Rectal smooth muscle tissue (tissue), 1 donor: Measurements from ENCODE around the gene TAGLN.
A peak's percentile ranks its signal among the peaks of the same experiment; 100 is the strongest.

Source experiments
- H3K27ac ChIP-seq: one replicate; pipeline ENCODE4 v1.7.0; 2013; ENCODE audit warnings: low read depth, low read length, inconsistent platforms
- H3K27me3 ChIP-seq: one replicate; pipeline ENCODE4 v1.7.0; 2013; ENCODE audit warnings: low read length; ENCODE audit not compliant: control insufficient read depth, insufficient read depth
- H3K36me3 ChIP-seq: one replicate; pipeline ENCODE4 v1.7.0; 2013; ENCODE audit warnings: low read length; ENCODE audit not compliant: control insufficient read depth, insufficient read depth
- H3K4me1 ChIP-seq: one replicate; pipeline ENCODE4 v1.7.0; 2013; ENCODE audit warnings: low read length; ENCODE audit not compliant: control insufficient read depth, insufficient read depth
- H3K4me3 ChIP-seq: one replicate; pipeline ENCODE4 v1.7.0; 2013; ENCODE audit warnings: low read length
- H3K9ac ChIP-seq: one replicate; pipeline ENCODE4 v1.7.0; 2013; ENCODE audit warnings: low read length

TAGLN gene

GRCh38 chr11:117232092-117232878, 33.1 kb downstream of the TAGLN start, which contains the start of gene RNF214:
TSS of gene RNF214 (plus strand) at chr11:117232671. CDS start at chr11:117234273, 1,602 bp downstream.
- H3K36me3 ChIP-seq: peaks cover 22% of the 10 kb centered on the region
- H3K4me3 ChIP-seq: peak within 1 kb of the TSS; percentile 97
- peaks cover 19% of the 10 kb centered on the region for H3K4me1 ChIP-seq
- H3K9ac ChIP-seq: peak within 1 kb of the TSS; percentile 92
- H3K27ac ChIP-seq: peak within 1 kb of the TSS; percentile 97
- no peaks in the 10 kb centered on the region for H3K27me3 ChIP-seq

DNA sequence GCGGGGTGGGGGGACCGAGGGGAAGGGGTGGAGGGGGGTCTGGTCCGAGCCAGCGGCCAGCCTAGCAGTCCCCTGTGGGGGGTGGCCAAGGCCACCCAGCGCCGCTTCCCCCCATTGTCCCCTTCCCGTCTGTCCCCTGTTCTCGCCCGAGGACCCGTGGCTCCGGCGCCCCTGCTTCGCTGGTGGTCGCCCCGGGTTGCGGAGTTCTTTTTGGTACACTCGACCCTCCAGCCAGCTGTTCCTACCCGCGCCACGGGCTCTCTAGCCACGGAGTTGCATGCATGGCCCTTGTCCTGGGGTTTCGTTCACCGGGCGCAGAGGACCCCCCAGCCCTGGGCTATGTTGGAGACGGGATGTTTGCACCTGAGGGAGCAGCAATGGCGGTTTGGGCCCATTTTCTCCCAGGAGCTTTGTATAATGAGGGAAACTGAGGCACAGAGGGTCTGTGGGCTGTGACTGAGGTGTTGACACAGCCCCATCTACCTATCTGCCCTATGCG, 33.8 kb downstream of the TAGLN start:
- Histone ChIP-seq H3K4me1 (peaks cover 19% of the 10 kb centered on the region), H3K36me3 (peaks cover 18% of the 10 kb centered on the region), H3K27ac (peak overlapping the region; percentile 71), H3K9ac (peak overlapping the region; percentile 68), H3K27me3 (no peaks in the 10 kb centered on the region), H3K4me3 (peak overlapping the region; percentile 89)

DNA sequence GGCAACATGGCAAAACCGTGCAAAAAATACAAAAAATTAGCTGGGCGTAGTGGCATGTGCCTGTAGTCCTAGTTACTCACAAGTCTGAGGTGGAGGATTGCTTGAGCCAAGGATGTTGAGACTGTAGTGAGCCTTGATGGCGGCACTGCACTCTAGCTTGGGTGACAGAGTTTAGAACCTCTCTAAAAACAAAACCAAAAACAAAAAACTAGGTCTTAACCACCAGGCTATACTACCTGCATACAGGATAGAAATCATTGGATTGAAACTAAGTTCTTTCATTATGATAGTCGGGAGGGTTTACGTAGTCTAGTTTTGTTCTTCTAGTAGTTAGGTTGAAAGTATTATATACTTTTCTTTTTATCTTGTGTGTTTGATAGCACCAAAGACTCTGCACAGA, 39.1 kb downstream of the TAGLN start:
- Histone ChIP-seq H3K4me3 (no peak overlapping the region), H3K9ac (no peak overlapping the region), H3K27me3 (no peaks in the 10 kb centered on the region), H3K27ac (no peak overlapping the region), H3K36me3 (peaks cover 3% of the 10 kb centered on the region), H3K4me1 (peaks cover 5% of the 10 kb centered on the region)

DNA sequence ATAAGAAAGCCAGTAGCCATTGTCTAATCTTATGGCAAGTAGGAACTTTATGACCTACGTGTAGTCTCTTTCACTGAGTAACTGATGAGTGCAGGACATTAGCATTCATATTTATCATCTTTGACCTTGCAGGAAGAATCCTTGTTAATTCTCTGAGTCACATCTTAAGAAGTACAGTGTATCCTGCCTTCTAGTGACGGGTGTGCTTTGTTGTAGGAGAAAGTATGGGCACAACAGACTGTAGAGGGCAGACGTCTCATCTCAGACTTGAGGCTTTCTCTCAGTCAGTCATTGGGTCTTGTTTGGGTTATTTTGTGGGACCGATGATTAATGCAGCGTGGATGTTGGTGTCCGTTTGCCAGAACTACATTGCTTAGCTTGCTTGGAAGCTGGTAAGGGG, 40.1 kb downstream of the TAGLN start:
- no peak overlapping the region for H3K4me3 ChIP-seq
- peaks cover 3% of the 10 kb centered on the region for H3K36me3 ChIP-seq
- no peaks in the 10 kb centered on the region for H3K4me1 ChIP-seq
- H3K27ac ChIP-seq: no peak overlapping the region
- no peak overlapping the region for H3K9ac ChIP-seq
- H3K27me3 ChIP-seq: no peaks in the 10 kb centered on the region

DNA sequence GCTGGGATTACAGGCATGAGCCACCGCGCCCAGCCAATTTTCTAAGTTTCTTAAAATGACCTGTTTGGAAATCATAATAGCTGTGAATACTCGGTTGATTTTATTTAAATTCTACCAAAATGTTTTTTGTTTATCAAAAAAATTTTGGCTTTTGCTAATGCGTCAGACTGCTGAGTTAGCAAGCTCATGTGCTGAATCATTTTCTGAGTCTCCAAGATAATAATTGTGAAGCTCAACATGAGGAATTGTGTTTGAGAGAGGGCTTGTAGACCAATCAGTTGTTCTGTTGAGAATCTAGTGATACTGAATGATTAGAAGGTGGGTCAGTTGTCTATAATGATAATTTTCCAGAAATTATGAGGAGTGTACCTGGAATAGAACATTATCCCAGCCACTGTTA, 49.2 kb downstream of the TAGLN start:
- Histone ChIP-seq H3K36me3 (peaks cover 3% of the 10 kb centered on the region), H3K27ac (no peak overlapping the region)

DNA sequence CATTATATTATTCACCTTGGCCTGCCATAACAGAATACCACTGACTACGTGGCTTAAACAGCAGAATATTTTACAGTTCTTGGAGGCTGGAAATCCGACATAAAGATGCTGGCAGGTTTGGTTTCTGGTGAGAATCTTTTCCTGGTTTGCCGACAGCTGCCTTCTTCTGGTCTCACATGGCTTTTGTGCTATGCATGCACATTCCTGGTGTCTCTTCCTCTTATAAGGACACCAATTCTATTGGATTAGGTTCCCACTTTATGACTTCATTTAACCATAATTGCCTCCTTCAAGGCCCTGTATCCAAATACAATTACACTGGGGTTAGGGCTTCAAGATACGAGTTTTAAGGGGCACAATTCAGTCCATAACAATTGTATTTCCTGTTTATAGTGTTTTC, 50.4 kb downstream of the TAGLN start:
- no peaks in the 10 kb centered on the region for H3K27me3 ChIP-seq
- peaks cover 3% of the 10 kb centered on the region for H3K36me3 ChIP-seq

More for the DNA sequence above, 49.2 kb downstream of the TAGLN start:
- H3K4me3 ChIP-seq: no peak overlapping the region
- H3K9ac ChIP-seq: no peak overlapping the region
- H3K27me3 ChIP-seq: no peaks in the 10 kb centered on the region
- H3K4me1 ChIP-seq: no peaks in the 10 kb centered on the region

GRCh38 chr11:117251506-117251905, 52.3 kb downstream of the TAGLN start:
- Histone ChIP-seq H3K27me3 (no peaks in the 10 kb centered on the region), H3K9ac (no peak overlapping the region), H3K36me3 (peaks cover 3% of the 10 kb centered on the region), H3K27ac (no peak overlapping the region), H3K4me1 (no peaks in the 10 kb centered on the region), H3K4me3 (no peak overlapping the region)

More for the DNA sequence above, 50.4 kb downstream of the TAGLN start:
- Histone ChIP-seq H3K27ac (no peak overlapping the region), H3K4me3 (no peak overlapping the region), H3K9ac (no peak overlapping the region), H3K4me1 (no peaks in the 10 kb centered on the region)

DNA sequence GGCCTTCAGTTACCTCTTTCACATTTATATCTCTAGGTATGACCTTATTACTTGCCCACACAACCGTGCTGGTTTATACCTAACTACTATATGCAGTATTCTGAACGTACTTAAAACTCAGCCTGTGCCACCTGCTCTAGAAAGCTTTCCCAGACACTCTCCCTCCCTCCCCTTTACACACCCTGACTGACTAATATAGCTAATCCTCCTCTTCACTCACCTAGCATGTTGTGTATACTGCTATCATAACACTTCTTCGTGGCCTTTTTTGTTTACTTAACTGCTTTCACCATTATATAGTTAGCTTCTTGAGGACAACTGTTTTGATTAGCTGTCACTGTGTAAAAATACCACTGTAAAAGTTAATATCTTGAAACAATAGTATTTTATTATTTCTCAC, 56.8 kb downstream of the TAGLN start:
- Histone ChIP-seq H3K4me1 (no peaks in the 10 kb centered on the region), H3K36me3 (no peaks in the 10 kb centered on the region), H3K9ac (no peak overlapping the region), H3K4me3 (no peak overlapping the region), H3K27me3 (no peaks in the 10 kb centered on the region), H3K27ac (no peak overlapping the region)

DNA sequence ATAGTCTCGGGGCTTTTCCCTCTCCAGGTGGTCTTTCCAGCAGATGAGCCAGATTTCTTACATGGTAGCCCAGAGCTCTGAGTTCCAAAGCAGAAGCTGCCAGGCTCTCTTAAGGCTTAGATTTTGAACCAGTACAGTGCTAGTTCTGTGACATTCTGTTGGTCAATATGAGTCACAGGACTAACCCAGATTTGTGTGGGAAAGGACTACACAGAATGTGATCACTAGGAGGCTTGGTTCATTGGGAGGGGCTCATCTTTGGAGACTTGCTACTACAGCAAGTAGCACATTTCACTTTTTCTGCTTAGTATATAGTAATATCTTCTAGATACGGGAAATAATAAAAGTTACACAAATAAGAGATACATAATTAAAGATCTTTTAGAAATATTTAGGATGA, 57.4 kb downstream of the TAGLN start:
- Histone ChIP-seq H3K27me3 (no peaks in the 10 kb centered on the region), H3K27ac (no peak overlapping the region), H3K36me3 (no peaks in the 10 kb centered on the region), H3K4me1 (no peaks in the 10 kb centered on the region), H3K4me3 (no peak overlapping the region), H3K9ac (no peak overlapping the region)
